ENCODE data around the gene SLC25A26. TPM values are rescaled to one million over a fixed set of nuclear protein-coding genes. Genes with fewer than 3 reads are reported as not detected.
A peak's percentile ranks its signal among the peaks of the same experiment; 100 is the strongest.

SLC25A26 gene
- total RNA-seq, 2 donors from 2014 or later: 17.1 to 17.8 TPM

DNA sequence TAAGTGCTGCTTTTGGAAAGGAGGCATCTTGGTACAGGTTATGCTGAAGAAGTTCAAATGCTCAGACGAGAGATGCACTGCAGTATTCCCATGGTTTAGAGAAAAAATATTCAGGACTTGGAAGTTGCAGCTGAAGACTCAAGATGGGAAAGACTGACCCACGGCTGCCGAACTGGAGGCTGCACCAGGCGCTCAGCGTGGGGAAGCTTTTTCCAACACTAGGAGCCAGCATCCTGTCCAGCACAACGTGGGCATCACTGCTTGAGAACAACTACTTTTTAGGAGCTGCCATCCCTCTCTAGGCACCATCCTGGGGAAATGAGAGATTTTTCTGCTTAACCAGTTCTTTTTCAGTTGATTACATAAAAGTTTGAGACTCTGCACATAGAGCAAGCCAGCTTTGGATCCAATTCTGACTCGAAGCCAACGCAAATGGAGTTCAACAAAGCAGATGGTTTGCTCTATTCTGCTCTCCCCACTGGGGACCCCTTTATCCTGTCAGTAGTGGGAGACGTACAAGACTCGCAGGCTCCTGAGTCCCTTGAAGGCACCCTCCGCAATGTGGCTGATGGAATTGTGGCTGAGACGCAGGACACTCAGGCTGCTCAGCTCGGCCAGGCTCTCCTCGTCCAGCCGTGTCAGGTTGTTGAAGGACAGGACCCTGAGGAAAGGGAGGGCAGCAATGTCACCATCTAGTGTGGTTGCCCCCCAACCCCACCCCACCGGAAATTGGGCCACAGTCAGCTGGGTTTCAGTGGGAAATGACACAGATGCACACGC is 186.2 kb downstream of the SLC25A26 start:
- no peak for DNase-seq

DNA sequence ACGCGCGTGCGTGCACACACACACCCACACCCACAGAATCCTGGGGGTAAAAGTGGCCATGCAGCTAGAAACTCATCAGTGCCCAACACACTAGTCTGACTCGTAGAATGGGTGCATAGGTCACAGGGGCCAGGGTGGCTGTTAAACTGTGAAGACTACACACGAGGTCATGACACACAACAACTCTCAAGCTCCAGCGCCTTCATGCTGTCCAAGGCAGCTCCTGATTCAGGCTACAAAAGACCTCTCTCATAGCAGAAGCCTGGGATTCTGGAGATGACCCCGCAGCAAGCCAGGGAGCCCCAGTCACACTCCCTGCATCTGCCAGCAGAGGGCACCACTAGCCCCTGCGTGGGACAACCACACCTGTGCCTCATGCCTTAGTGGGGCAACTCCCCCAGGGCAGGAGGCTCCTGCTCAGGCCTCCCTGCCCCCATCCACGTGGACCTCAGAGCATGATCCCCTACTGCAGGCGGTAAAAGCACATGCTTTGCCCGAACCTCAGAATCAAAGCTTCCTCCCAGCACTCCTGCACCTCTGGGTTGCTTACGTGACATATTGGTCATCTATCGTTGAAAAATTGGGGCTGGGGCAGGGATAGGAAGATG is 186.9 kb downstream of the SLC25A26 start:
- no peak overlapping the region for H3K4me3 ChIP-seq
- H3K27me3 ChIP-seq: no peaks in the 10 kb centered on the region
- H3K36me3 ChIP-seq: no peaks in the 10 kb centered on the region
- H3K9me3 ChIP-seq: no peaks in the 10 kb centered on the region
- TF ChIP-seq, protein P1, sequence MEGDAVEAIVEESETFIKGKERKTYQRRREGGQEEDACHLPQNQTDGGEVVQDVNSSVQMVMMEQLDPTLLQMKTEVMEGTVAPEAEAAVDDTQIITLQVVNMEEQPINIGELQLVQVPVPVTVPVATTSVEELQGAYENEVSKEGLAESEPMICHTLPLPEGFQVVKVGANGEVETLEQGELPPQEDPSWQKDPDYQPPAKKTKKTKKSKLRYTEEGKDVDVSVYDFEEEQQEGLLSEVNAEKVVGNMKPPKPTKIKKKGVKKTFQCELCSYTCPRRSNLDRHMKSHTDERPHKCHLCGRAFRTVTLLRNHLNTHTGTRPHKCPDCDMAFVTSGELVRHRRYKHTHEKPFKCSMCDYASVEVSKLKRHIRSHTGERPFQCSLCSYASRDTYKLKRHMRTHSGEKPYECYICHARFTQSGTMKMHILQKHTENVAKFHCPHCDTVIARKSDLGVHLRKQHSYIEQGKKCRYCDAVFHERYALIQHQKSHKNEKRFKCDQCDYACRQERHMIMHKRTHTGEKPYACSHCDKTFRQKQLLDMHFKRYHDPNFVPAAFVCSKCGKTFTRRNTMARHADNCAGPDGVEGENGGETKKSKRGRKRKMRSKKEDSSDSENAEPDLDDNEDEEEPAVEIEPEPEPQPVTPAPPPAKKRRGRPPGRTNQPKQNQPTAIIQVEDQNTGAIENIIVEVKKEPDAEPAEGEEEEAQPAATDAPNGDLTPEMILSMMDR (IDR thresholded peaks at IDR 0.05): peak; percentile 89
- intact Hi-C loops (cut with DNase I): loop anchor here (5.0 to 10.0 kb wide), 2 partner anchors 87 to 410 kb away; no protein-coding TSS in a partner anchor
- peaks cover 6% of the 10 kb centered on the region for H3K4me1 ChIP-seq
- no peak overlapping the region for H3K9ac ChIP-seq (ENCODE audit: low read depth in 2 of 2, low read length in 2 of 2)
- peak; percentile 85 for DNase-seq
- no peak overlapping the region for H3K27ac ChIP-seq

More for the DNA sequence above, 186.2 kb downstream of the SLC25A26 start:
- Histone ChIP-seq H3K4me3 (no peak overlapping the region), H3K9me3 (no peaks in the 10 kb centered on the region), H3K4me1 (peaks cover 6% of the 10 kb centered on the region), H3K9ac (ENCODE audit: low read depth in 2 of 2, low read length in 2 of 2) (no peak overlapping the region), H3K27ac (no peak overlapping the region), H3K36me3 (no peaks in the 10 kb centered on the region), H3K27me3 (no peaks in the 10 kb centered on the region)
- TF ChIP-seq, protein P1 (IDR thresholded peaks at IDR 0.05): no peak
- intact Hi-C loops (cut with DNase I): loop anchor here (5.0 to 10.0 kb wide), 2 partner anchors 88 to 410 kb away; no protein-coding TSS in a partner anchor

DNA sequence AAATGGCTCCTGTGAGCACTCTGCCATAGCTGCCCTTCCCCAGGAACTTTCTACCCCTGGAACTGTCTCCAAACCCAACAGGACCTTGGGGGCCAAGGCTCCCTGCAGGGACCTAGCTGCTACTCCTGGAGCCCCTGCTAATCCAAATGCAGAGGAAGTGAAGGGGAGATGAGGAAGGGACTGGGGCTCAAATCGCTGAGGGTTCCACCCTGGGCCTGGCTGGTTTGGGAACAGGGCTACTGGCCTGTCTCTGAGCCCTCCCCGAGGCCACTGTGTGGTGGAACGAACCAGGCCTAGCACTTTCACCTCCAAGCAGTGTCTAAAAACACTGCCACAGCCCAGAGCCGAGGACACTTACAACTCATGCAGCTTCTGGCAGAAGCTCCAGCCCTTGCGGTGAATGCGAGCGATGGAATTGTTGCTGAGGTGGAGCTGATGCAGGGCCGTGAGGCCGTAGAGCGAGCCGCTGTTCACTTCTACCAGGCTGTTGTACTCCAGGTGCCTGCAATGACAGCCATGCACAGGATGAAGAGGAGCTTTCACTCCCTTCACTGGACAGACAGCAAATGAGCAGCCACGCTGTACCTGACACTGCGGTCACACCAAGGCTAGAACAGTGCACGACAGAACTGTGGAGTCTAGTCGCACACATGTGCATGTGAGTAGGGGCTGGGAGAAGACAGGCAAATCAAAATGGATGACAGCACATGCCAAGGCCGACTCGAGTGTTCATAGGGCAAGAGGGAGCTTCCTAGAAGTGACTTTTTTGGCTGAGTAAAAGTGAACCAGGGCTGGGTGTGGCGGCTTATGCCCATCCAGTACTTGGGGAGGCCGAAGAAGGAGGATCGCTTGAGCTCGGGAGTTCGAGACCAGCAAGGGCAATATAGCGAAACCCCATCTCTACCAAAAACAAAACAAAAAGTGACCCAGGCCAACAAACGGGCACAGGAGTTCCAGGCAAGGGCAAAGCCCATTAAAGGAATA is 189.3 kb downstream of the SLC25A26 start:
- no peaks in the 10 kb centered on the region for H3K36me3 ChIP-seq
- H3K9ac ChIP-seq (ENCODE audit: low read depth in 2 of 2, low read length in 2 of 2): no peak overlapping the region
- H3K27me3 ChIP-seq: no peaks in the 10 kb centered on the region
- TF ChIP-seq, protein P1 (IDR thresholded peaks at IDR 0.05): no peak
- intact Hi-C loops (cut with DNase I): loop anchor here (5.0 to 10.0 kb wide), 2 partner anchors 85 to 407 kb away; no protein-coding TSS in a partner anchor
- H3K27ac ChIP-seq: no peak overlapping the region
- DNase-seq: no peak
- H3K9me3 ChIP-seq: no peaks in the 10 kb centered on the region
- H3K4me3 ChIP-seq: no peak overlapping the region
- H3K4me1 ChIP-seq: peaks cover 6% of the 10 kb centered on the region

DNA sequence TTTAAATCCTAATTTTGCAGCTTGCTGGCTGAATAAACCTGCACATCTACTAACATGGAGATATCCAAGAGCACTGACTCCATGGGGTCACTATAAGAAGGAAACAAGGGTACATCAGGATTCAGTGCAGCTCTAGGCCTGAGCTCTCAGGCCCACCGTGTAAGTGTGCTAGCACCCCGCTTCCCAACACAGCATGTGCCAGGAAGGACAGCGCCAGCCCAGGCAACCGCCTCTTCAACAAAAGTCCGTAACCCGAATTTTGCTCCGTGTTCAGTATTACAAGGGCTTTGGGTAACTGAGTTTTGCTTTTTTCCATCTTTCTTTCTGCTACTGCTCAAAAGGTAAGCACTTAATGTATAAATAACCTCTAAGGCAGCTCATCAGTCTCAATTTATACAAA is 190.2 kb downstream of the SLC25A26 start:
- no peak overlapping the region for H3K9ac ChIP-seq (ENCODE audit: low read depth in 2 of 2, low read length in 2 of 2)
- no peaks in the 10 kb centered on the region for H3K36me3 ChIP-seq
- intact Hi-C loops (cut with DNase I): no loop called here
- DNase-seq: no peak
- H3K4me3 ChIP-seq: no peak overlapping the region
- no peak overlapping the region for H3K27ac ChIP-seq
- peaks cover 6% of the 10 kb centered on the region for H3K4me1 ChIP-seq
- H3K27me3 ChIP-seq: no peaks in the 10 kb centered on the region
- TF ChIP-seq, protein P1 (IDR thresholded peaks at IDR 0.05): no peak
- no peaks in the 10 kb centered on the region for H3K9me3 ChIP-seq

DNA sequence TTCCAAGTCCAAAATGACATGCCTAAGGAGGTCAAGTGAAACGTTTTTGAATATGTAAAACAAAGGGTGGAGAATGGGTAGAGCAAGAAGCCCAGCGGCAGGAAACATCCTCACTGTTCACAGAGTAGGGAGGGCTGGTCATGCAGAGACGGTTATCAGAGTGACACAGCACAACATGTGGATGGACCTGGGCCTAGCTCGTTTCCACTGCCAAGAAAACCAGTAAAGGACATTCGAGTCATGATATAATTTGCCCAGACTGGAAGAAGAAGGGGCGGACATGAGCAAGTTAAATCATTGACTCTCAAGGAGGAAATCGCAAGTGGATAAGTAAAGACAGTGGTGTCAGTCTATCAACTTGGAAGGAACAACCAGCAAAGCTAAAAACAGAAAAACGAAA is 190.7 kb downstream of the SLC25A26 start:
- TF ChIP-seq, protein P1 (IDR thresholded peaks at IDR 0.05): no peak
- H3K27me3 ChIP-seq: no peaks in the 10 kb centered on the region
- no peak overlapping the region for H3K9ac ChIP-seq (ENCODE audit: low read depth in 2 of 2, low read length in 2 of 2)
- H3K36me3 ChIP-seq: no peaks in the 10 kb centered on the region
- intact Hi-C loops (cut with DNase I): no loop called here
- no peak for DNase-seq
- no peak overlapping the region for H3K4me3 ChIP-seq
- peaks cover 6% of the 10 kb centered on the region for H3K4me1 ChIP-seq
- no peaks in the 10 kb centered on the region for H3K9me3 ChIP-seq
- no peak overlapping the region for H3K27ac ChIP-seq

All from colonic mucosa (tissue), 4 donors.